AG04450 (cell line): ENCODE results near the gene NOP16. TPM values are rescaled to one million over a fixed set of nuclear protein-coding genes. Genes with fewer than 3 reads are reported as not detected.

Experiments used
- CTCF ChIA-PET: fragments of 300-600, 350-600 bp; formaldehyde crosslinking; extraction: SDS; loops from one replicate; lab custom pipeline; 2022; ENCODE audit warnings: antibody characterized with exemption, inconsistent platforms; lab: Charles Lee
- POLR2A ChIA-PET: fragments of 350-600 bp; formaldehyde crosslinking; extraction: SDS; loops from one replicate; lab custom pipeline; 2021; ENCODE audit warnings: antibody characterized with exemption, inconsistent platforms; lab: Yijun Ruan, JAX
- DNase-seq: peaks from one replicate; pipeline ENCODE4 v3.0.0-alpha.2; 2011; ENCODE audit warnings: low read depth, low spot score
- H3K27ac ChIP-seq: one replicate; pipeline ENCODE4 v1.5.1; 2012; ENCODE audit warnings: low read depth, low read length, control low read depth
- H3K27me3 ChIP-seq: one replicate; pipeline ENCODE4 v1.6.0; 2012; ENCODE audit warnings: low read length; ENCODE audit not compliant: control insufficient read depth, insufficient read depth
- H3K4me3 ChIP-seq: 2 replicates; pipeline ENCODE4 v1.5.1; 2011; ENCODE audit warnings: mild to moderate bottlenecking, low read depth, low read length, control low read depth
- H3K9me3 ChIP-seq: 2 replicates; pipeline ENCODE4 v1.5.1; 2012; ENCODE audit warnings: low read length; ENCODE audit not compliant: control insufficient read depth, insufficient read depth
- CTCF ChIP-seq: IDR thresholded peaks from 2 replicates; pipeline ENCODE4 v1.5.1; 2011; ENCODE audit warnings: low read depth, low read length, control low read depth, inconsistent platforms
- polyA plus RNA-seq: library from polyadenylated mRNA; depleted of rRNA; stranded (reverse); fragments of >200 nt; gene quantifications from 2 replicates; pipeline ENCODE4 v1.2.3, GENCODE V29; 2011

The NOP16 gene
- polyA plus RNA-seq, 1 experiment, result 29.3 TPM

GRCh38 chr5:176400382-176401156 lies 12.2 kb upstream of the NOP16 start:
- TF ChIP-seq CTCF, result no peak
- no peak overlapping the region for H3K27ac ChIP-seq
- H3K9me3 ChIP-seq, result no peaks in the 10 kb centered on the region
- DNase-seq, result no peak
- POLR2A ChIA-PET, result no interaction called here
- no peaks in the 10 kb centered on the region for H3K27me3 ChIP-seq
- CTCF ChIA-PET, result interaction anchor here (0.6 kb wide), 1 partner anchor 65 kb away, joined by 11 read pairs; no protein-coding TSS in a partner anchor
- no peak overlapping the region for H3K4me3 ChIP-seq

DNA sequence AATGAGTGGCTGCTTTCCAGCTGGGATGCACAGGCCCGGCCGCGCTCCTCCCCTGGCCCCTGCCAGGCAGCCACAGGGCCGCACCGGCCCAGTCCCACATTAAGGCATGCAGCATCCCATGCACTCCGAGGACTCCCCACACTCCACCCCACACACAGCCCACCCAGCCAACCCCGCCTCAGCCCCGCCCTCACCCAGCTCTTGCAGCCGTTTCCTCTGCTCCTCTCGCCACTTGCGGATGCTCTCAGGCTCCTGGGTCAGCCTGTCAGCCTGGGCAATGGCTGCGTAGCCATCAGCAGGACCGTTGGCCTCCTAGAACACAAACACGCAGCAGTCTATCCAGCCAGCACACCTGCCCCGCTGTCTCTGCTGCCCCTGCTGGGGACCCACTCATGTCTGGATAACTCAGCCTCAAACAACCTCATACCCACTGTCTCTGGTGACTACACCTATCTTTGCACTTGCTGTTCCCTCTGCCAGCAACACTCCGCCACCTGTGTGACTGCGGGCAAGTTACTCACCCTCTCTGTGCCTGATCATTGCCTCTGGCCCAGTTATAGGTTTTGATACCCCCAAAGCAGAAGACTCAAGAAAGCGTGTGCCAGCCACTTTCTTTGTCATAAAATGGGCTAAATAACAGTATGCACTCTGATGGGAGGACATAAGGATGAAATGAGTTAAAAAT lies 9.5 kb upstream of the NOP16 start:
- H3K4me3 ChIP-seq, result no peak overlapping the region
- DNase-seq, result no peak
- no peaks in the 10 kb centered on the region for H3K27me3 ChIP-seq
- TF ChIP-seq CTCF, result no peak
- H3K27ac ChIP-seq, result no peak overlapping the region
- POLR2A ChIA-PET, result no interaction called here
- H3K9me3 ChIP-seq, result no peaks in the 10 kb centered on the region
- CTCF ChIA-PET, result no interaction called here

DNA sequence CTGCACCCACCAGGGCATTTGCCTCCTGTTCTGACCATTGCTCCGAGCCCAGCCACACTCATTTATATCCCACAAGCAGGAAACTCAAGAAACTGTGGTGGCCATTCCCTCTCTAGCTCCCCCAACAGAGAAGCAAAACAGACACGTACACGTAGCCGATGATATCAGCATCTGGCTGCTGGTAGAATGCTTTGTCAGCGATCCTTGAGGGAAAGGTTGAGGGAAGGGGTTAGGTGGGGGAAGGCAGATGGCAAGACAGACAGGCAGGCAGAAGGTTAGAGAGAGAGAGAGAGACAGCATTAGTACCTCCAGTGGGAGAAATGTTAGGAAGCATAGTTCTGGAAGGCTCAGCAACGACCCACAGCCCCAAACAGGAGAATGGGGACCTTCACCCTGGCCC lies 7.9 kb upstream of the NOP16 start:
- Histone ChIP-seq H3K9me3 (no peaks in the 10 kb centered on the region), H3K27ac (no peak overlapping the region), H3K4me3 (no peak overlapping the region), H3K27me3 (no peaks in the 10 kb centered on the region)
- no peak for TF ChIP-seq CTCF
- no peak for DNase-seq
- ChIA-PET CTCF (interaction anchor here (0.6 kb wide), 1 partner anchor 32 kb away, joined by 3 read pairs; no protein-coding TSS in a partner anchor), POLR2A (no interaction called here)

DNA sequence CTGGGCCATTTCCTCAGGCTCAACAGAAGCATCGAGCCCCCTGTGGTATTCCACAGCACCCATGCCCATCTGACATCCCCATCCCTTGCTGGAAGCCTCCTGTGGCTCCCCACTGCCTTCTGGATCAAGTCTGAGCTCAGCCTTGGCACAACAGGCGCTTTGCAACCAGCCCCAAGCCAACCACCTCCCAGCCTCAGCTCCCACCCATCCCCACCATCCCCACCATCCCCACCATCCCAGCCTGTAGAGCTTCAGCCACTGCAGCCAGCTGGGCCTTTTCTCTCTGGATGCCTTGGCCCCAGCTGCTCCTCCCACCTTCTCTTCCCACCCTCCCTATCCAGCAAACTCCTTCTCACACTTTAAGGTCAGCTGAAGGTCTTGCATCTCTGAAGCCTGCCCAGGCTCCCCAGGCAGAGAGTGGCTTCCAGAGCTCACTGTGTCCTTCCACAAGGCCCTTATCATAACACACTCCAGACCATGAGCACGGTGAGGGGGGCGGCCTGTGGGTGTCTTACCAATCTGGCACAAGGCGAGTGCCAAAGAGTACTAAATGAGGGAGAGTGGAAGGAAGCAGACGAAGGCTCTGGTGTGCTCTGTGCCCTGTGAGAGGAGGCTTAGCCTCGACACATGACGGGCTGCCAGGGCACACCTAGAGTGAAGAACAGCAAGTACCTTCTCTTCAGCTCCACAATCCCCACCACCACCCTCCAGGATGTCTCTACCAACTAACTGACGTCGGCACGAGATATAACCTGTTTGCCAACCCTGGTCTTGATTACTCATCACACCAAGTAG lies 6.7 kb upstream of the NOP16 start:
- Histone ChIP-seq H3K27ac (no peak overlapping the region), H3K27me3 (no peaks in the 10 kb centered on the region), H3K4me3 (no peak overlapping the region), H3K9me3 (no peaks in the 10 kb centered on the region)
- DNase-seq, result no peak
- POLR2A ChIA-PET, result interaction anchor here (0.6 to 1.1 kb wide), 3 partner anchors 53 to 665 kb away, joined by 3 to 8 read pairs (median 3); partner anchors contain the start of gene FAF2
- CTCF ChIA-PET, result interaction anchor here (0.7 to 1.3 kb wide), 2 partner anchors 53 kb away, joined by 3 to 4 read pairs; no protein-coding TSS in a partner anchor
- TF ChIP-seq CTCF, result no peak
